K562 (cell line): ENCODE measurements around the gene OR2W3. TPM values are rescaled to one million over a fixed set of nuclear protein-coding genes. Genes with fewer than 3 reads are reported as not detected.
A peak's percentile ranks its signal among the peaks of the same experiment; 100 is the strongest.

Experiments
- ATAC-seq: fragments of 200-7000 bp; cut with Tn5 transposase; 3 replicates; pipeline ENCODE4 v1.9.1; 2020; ENCODE audit warnings: moderate library complexity
- BruUV-seq: library from RNA; stranded (reverse); fragments of 400-500 nt; replicated peaks from 2 replicates; lab custom pipeline; 2021; lab: Mats Ljungman, UMichigan
- CTCF ChIA-PET: fragments of 300-600 bp; formaldehyde crosslinking; extraction: SDS; loops from one replicate; lab custom pipeline; 2021; ENCODE audit warnings: low intra/inter-chr PET ratio; lab: Yijun Ruan, JAX
- POLR2A ChIA-PET: fragments of 300-600, 350-650 bp; sonication (Branson Sonifier 250); formaldehyde crosslinking; extraction: SDS; loops from one replicate; lab custom pipeline; 2021; ENCODE audit warnings: antibody characterized with exemption, inconsistent platforms; lab: Yijun Ruan, JAX
- DNase-seq, 4 experiments: peaks; one replicate each; pipeline versions ENCODE4 v3.0.0 to v3.0.0-alpha.2; 2011 to 2018; ENCODE audit warnings: low spot score in 3 of 4, mixed read lengths in 3 of 4; ENCODE audit errors: extremely low read depth in 1 of 4
- FAIRE-seq: peaks from 2 replicates; lab custom pipeline; 2011; peaks lifted over from hg19 to GRCh38; lab: Jason Lieb, UNC
- H2AFZ ChIP-seq: 2 replicates; pipeline ENCODE4 v1.6.0; 2011; ENCODE audit warnings: low read depth, low read length, control low read depth, inconsistent platforms
- H3K27ac ChIP-seq: fragments of 200-600 bp; 3 replicates; pipeline ENCODE4 v1.8.0; 2011; ENCODE audit warnings: low read depth, mild to moderate bottlenecking, control low read depth, inconsistent platforms, low read length, moderate library complexity, mixed read lengths; ENCODE audit errors: extremely low read depth
- H3K27me3 ChIP-seq, 2 experiments: fragments of 300-600 bp in 1 of 2; 2 replicates in 1 of 2; 3 replicates in 1 of 2; pipeline versions ENCODE4 v1.6.0 to v1.8.0; 2011; ENCODE audit warnings: inconsistent platforms in 2 of 2, low read length in 2 of 2, mild to moderate bottlenecking in 1 of 2, mixed read lengths in 1 of 2, moderate library complexity in 1 of 2; ENCODE audit not compliant: control insufficient read depth in 2 of 2, insufficient read depth in 2 of 2
- H3K36me3 ChIP-seq: fragments of 300-600 bp; 3 replicates; pipeline ENCODE4 v1.8.0; 2011; ENCODE audit warnings: mild to moderate bottlenecking, low read length, inconsistent platforms; ENCODE audit not compliant: control insufficient read depth, insufficient read depth
- H3K4me1 ChIP-seq, 2 experiments: fragments of 200-600 bp in 1 of 2; replicated peaks in 1 of 2; 2 replicates in 1 of 2; 3 replicates in 1 of 2; pipeline versions ENCODE4 v1.5.1 to v1.8.0; 2011; ENCODE audit warnings: inconsistent platforms in 2 of 2, low read length in 2 of 2, mild to moderate bottlenecking in 1 of 2, mixed read lengths in 1 of 2, moderate library complexity in 1 of 2; ENCODE audit not compliant: control insufficient read depth in 2 of 2, insufficient read depth in 2 of 2
- H3K4me2 ChIP-seq: 2 replicates; pipeline ENCODE4 v1.6.1; 2011; ENCODE audit warnings: low read length, control low read depth, inconsistent platforms, mixed read lengths; ENCODE audit not compliant: insufficient read depth
- H3K4me3 ChIP-seq: fragments of 200-600 bp; sonication (generic), shearing (Covaris generic); 2 replicates; pipeline ENCODE4 v1.5.1; 2016; ENCODE audit warnings: control low read depth, inconsistent platforms
- H3K79me2 ChIP-seq: fragments of 200-600 bp; 3 replicates; pipeline ENCODE4 v1.8.0; 2011; ENCODE audit warnings: low read length, inconsistent platforms; ENCODE audit not compliant: control insufficient read depth, insufficient read depth
- H3K9ac ChIP-seq, 2 experiments: 2 replicates each; pipeline versions ENCODE4 v1.6.0 to v1.6.1; 2011; ENCODE audit warnings: low read depth in 2 of 2, low read length in 2 of 2, control low read depth in 1 of 2, inconsistent platforms in 1 of 2, mild to moderate bottlenecking in 1 of 2, mixed read lengths in 1 of 2; ENCODE audit not compliant: insufficient read depth in 1 of 2
- H3K9me1 ChIP-seq: one replicate; pipeline ENCODE4 v1.6.0; 2011; ENCODE audit warnings: inconsistent platforms, mild to moderate bottlenecking, low read length, moderate library complexity; ENCODE audit not compliant: control insufficient read depth, insufficient read depth
- H3K9me3 ChIP-seq: replicated peaks from 2 replicates; pipeline ENCODE4 v1.5.1; 2011; ENCODE audit warnings: low read depth, low read length, inconsistent platforms; ENCODE audit not compliant: control insufficient read depth, insufficient read depth
- H4K20me1 ChIP-seq: replicated peaks from 2 replicates; pipeline ENCODE4 v1.6.1; 2011; ENCODE audit warnings: low read length, inconsistent platforms, mixed read lengths; ENCODE audit not compliant: control insufficient read depth, insufficient read depth
- BRCA1 ChIP-seq, 2 experiments: fragments of 450-650 bp in 1 of 2; sonication (generic) in 1 of 2; formaldehyde crosslinking in 1 of 2; IDR thresholded peaks; 2 replicates each; pipeline versions ENCODE4 v1.5.0 to v1.6.1; 2017 to 2020; ENCODE audit warnings: mild to moderate bottlenecking in 1 of 2, missing genetic modification reagents in 1 of 2
- GTF2A2 ChIP-seq: IDR thresholded peaks from 2 replicates; pipeline ENCODE4 v1.6.1; 2016; ENCODE audit warnings: mild to moderate bottlenecking, missing genetic modification characterization, missing compliant biosample characterization
- KLF13 ChIP-seq: fragments of 450-650 bp; IDR thresholded peaks from 2 replicates; pipeline ENCODE4 v1.6.1; 2016; ENCODE audit warnings: missing genetic modification characterization, low read depth, mild to moderate bottlenecking, missing compliant biosample characterization, moderate library complexity, borderline replicate concordance
- MYC ChIP-seq, 2 experiments: fragments of 250-450 bp in 1 of 2; sonication (Bioruptor Pico) in 1 of 2; IDR thresholded peaks; 2 replicates each; pipeline versions ENCODE4 v1.5.1 to v1.6.1; 2012 to 2021; ENCODE audit warnings: low read depth in 2 of 2, borderline replicate concordance in 1 of 2, improper control_type of control experiment in 1 of 2, low read length in 1 of 2, mild to moderate bottlenecking in 1 of 2, moderate library complexity in 1 of 2
- PHF20 ChIP-seq: fragments of 450-650 bp; IDR thresholded peaks from 2 replicates; pipeline ENCODE4 v1.6.1; 2018; ENCODE audit not compliant: partially characterized antibody
- TAF1 ChIP-seq: IDR thresholded peaks from 2 replicates; pipeline ENCODE4 v1.6.1; 2011; ENCODE audit warnings: mild to moderate bottlenecking, low read length, moderate library complexity; ENCODE audit not compliant: insufficient read depth, control insufficient read depth, severe bottlenecking; ENCODE audit errors: extremely low read depth
- TAF9B ChIP-seq: fragments of 450-650 bp; IDR thresholded peaks from 2 replicates; pipeline ENCODE4 v1.6.1; 2018; ENCODE audit warnings: mild to moderate bottlenecking; ENCODE audit not compliant: partially characterized antibody
- ZNF785 ChIP-seq: fragments of 250-450 bp; sonication (Bioruptor Pico); IDR thresholded peaks from 2 replicates; pipeline ENCODE4 v1.4.0; 2020; ENCODE audit warnings: mild to moderate bottlenecking
- WGBS: fragments of 100-300 bp; shearing (Covaris generic); methylation state at CpG from one replicate; pipeline ENCODE4 v1.1.6; 2016; ENCODE audit warnings: low coverage, mixed read lengths; ENCODE audit not compliant: insufficient coverage; ENCODE audit errors: missing lambda C conversion rate; 5-methylcytosine and 5-hydroxymethylcytosine counted together
- in situ Hi-C: fragments of 300-500 bp; cut with MboI; formaldehyde crosslinking; loops from 4 replicates; pipeline ENCODE4 v1.15.0; 2018; ENCODE audit warnings: inconsistent platforms, mixed read lengths
- intact Hi-C: fragments of 100-400 bp; cut with micrococcal nuclease; formaldehyde crosslinking; loops from 2 replicates; pipeline ENCODE4 v1.14.2; 2022
- polyA plus RNA-seq, 8 experiments: library from polyadenylated mRNA; depleted of rRNA in 4 of 8; stranded (reverse) in 5 of 8; unstranded in 3 of 8; fragments of >200 nt; fragmentation: Nextera tagmentation in 2 of 8; fragmentation: Illumina TruSeq in 1 of 8; extraction: Ambion mirVana in 2 of 8; extraction: Trizol in 1 of 8; gene quantifications; 2 replicates each; pipeline versions ENCODE4 v1.2.1 to v1.2.3, GENCODE V29; 2011 to 2014; ENCODE audit warnings: inconsistent platforms in 1 of 8, missing spikeins in 1 of 8
- total RNA-seq, 7 experiments: library from RNA; depleted of rRNA in 6 of 7; stranded (reverse); fragments of >200 nt in 6 of 7; fragmentation: Illumina TruSeq in 2 of 7; extraction: Trizol in 2 of 7; gene quantifications; 2 replicates each; pipeline versions ENCODE4 v1.2.1 to v1.2.3, GENCODE V29; 2011 to 2021; ENCODE audit warnings: low replicate concordance in 1 of 7
- TF ChIP-seq, protein P1 (sequence below): fragments of 250-450 bp; sonication (Bioruptor Pico); IDR thresholded peaks from 2 replicates; pipeline ENCODE4 v1.5.0; 2021
- TF ChIP-seq, protein P2 (sequence below), 2 experiments: fragments of 450-650 bp; formaldehyde crosslinking in 1 of 2; IDR thresholded peaks; 2 replicates each; pipeline versions ENCODE4 v1.4.0 to v1.6.1; 2014 to 2020; ENCODE audit warnings: mild to moderate bottlenecking in 2 of 2, borderline replicate concordance in 1 of 2, low read depth in 1 of 2

OR2W3 gene
- total and polyA plus RNA-seq, 9 of the 15 experiments (the other 6 are each of a cell fraction or from before 2014, with no cell fraction given) = 0.67 to 7.6 (median 3.7) TPM

DNA sequence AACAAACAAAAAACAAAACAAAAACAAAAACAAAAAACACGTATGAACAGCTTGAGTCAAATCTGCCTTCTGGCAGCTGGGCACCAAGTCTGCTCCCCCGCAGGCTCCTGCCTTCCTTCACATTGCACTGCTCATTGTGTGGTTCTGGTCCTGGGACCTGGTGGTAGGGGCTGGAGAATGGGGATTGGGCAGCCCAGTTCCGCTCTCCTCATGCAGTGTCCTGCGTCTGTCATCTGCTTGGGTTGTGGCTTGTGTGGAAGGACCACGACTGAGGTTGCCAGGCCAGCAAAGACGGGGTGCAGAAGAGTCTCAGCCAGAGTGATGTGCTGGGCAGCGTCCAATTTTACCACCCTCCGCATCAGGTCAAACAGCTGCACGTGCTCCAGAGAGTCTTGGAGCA lies 40.4 kb downstream of the OR2W3 start (continued):
- TF ChIP-seq, protein P1, sequence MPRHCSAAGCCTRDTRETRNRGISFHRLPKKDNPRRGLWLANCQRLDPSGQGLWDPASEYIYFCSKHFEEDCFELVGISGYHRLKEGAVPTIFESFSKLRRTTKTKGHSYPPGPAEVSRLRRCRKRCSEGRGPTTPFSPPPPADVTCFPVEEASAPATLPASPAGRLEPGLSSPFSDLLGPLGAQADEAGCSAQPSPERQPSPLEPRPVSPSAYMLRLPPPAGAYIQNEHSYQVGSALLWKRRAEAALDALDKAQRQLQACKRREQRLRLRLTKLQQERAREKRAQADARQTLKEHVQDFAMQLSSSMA (CRISPR knock-in tag) = no peak
- TF ChIP-seq MYC (IDR thresholded peaks at IDR 0.05; ENCODE audit: low read depth, low read length) (no peak), MYC (CRISPR knock-in tag; IDR thresholded peaks at IDR 0.05; ENCODE audit: borderline replicate concordance, low read depth) (no peak), BRCA1 (IDR thresholded peaks at IDR 0.05) (no peak), BRCA1 (CRISPR knock-in tag; IDR thresholded peaks at IDR 0.05) (no peak)

DNA sequence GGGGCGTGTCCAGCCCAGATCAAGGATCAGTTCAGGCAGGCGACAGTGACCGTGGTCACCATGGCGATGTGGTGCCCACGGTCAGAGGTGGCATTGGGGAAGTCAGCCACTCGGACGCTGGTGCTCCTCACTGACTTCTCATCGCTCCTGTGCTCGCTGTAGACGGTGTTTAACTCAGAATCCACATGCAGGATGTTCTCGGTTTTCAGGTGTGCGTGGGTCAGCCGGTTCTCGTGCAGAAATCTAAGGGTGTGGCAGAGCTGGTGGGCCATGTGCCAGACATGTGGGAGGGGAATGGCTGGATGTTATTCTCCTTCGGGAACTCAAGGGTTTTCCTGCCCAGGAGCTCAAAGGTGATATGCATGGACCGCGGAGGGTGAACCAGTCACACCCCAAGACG lies 41.0 kb downstream of the OR2W3 start:
- Histone ChIP-seq H3K9me3 (peaks cover 7% of the 10 kb centered on the region; the same call in 1 of the 2 replicates), H3K36me3 (no peaks in the 10 kb centered on the region), H3K4me2 (no peak overlapping the region), H3K79me2 (no peaks in the 10 kb centered on the region), H3K27me3 (no peaks in the 10 kb centered on the region), H3K9ac (no peak overlapping the region), H2AFZ (peak overlapping the region; percentile 98; the same call in 1 of the 2 replicates), H3K4me3 (no peak overlapping the region), H3K4me1 (peaks cover 0 to 11% of the 10 kb centered on the region in 2 experiments; a peak in 2 of 5 replicates), H3K27ac (no peak overlapping the region), H4K20me1 (no peaks in the 10 kb centered on the region), H3K9me1 (no peaks in the 10 kb centered on the region)
- in situ Hi-C loops = no loop called here
- no TSS peak for BruUV-seq
- DNase-seq (no peak), FAIRE-seq (no peak), ATAC-seq (no peak)
- intact Hi-C loops = loop anchor here (5.0 to 10.0 kb wide), 4 partner anchors 104 to 871 kb away; no protein-coding TSS in a partner anchor
- POLR2A ChIA-PET = no interaction called here
- CTCF ChIA-PET = interaction anchor here (0.7 to 1.0 kb wide), 4 partner anchors 68 to 873 kb away, joined by 3 read pairs; no protein-coding TSS in a partner anchor
- WGBS = 57% methylated on average over 18 of the region's 18 CpGs
- no peak for TF ChIP-seq KLF13 (tag)
- no peak for TF ChIP-seq TAF1
- TF ChIP-seq GTF2A2 = no peak
- TF ChIP-seq, protein P2, sequence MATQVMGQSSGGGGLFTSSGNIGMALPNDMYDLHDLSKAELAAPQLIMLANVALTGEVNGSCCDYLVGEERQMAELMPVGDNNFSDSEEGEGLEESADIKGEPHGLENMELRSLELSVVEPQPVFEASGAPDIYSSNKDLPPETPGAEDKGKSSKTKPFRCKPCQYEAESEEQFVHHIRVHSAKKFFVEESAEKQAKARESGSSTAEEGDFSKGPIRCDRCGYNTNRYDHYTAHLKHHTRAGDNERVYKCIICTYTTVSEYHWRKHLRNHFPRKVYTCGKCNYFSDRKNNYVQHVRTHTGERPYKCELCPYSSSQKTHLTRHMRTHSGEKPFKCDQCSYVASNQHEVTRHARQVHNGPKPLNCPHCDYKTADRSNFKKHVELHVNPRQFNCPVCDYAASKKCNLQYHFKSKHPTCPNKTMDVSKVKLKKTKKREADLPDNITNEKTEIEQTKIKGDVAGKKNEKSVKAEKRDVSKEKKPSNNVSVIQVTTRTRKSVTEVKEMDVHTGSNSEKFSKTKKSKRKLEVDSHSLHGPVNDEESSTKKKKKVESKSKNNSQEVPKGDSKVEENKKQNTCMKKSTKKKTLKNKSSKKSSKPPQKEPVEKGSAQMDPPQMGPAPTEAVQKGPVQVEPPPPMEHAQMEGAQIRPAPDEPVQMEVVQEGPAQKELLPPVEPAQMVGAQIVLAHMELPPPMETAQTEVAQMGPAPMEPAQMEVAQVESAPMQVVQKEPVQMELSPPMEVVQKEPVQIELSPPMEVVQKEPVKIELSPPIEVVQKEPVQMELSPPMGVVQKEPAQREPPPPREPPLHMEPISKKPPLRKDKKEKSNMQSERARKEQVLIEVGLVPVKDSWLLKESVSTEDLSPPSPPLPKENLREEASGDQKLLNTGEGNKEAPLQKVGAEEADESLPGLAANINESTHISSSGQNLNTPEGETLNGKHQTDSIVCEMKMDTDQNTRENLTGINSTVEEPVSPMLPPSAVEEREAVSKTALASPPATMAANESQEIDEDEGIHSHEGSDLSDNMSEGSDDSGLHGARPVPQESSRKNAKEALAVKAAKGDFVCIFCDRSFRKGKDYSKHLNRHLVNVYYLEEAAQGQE (IDR thresholded peaks at IDR 0.05; ENCODE audit: borderline replicate concordance) = no peak
- TF ChIP-seq, protein P2 (CRISPR knock-in tag; IDR thresholded peaks at IDR 0.05; ENCODE audit: low read depth) = no peak
- no peak for TF ChIP-seq PHF20
- TF ChIP-seq TAF9B = no peak
- no peak for TF ChIP-seq ZNF785 (CRISPR knock-in tag)
